NB4 (cell line): ENCODE measurements around the gene RNF150.

Source experiments
- DNase-seq: peaks from one replicate; pipeline ENCODE4 v3.0.0; 2010; ENCODE audit warnings: low read depth
- H3K4me3 ChIP-seq: one replicate; pipeline ENCODE4 v1.5.1; 2011; ENCODE audit warnings: mild to moderate bottlenecking, low read depth, low read length, moderate library complexity
- MYC ChIP-seq: IDR thresholded peaks from 2 replicates; pipeline ENCODE4 v1.6.1; 2011; ENCODE audit warnings: low read depth, low read length
- POLR2A ChIP-seq: IDR thresholded peaks from 2 replicates; pipeline ENCODE4 v1.6.1; 2011; ENCODE audit warnings: mild to moderate bottlenecking; ENCODE audit not compliant: insufficient read length; ENCODE audit errors: extremely low read depth
- TF ChIP-seq, protein P1 (sequence below): IDR thresholded peaks from one replicate; pipeline ENCODE4 v1.5.1; 2012; ENCODE audit warnings: low read depth, low read length
- TF ChIP-seq, protein P2 (sequence below): IDR thresholded peaks from 2 replicates; pipeline ENCODE4 v1.6.1; 2011; ENCODE audit warnings: low read depth, low read length

The RNF150 gene

DNA sequence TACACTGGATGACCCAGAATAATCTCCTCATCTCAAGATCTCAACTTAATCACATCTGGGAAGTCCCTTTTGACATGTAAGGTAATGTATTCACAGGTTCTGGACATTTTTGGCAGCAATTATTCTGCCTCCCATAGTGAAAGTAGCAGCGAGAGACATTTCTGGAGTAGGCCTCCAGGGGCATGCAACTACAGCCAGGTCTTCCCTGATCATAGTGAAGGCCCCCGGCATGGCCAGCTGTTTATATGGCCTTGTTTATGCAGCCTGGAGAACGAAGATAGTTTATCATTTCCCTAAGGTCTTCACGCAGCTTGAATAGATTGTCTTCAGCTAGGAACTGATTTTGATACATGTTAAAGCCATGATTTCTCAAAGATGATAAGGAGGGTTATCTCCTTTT, 139.9 kb downstream of the RNF150 start:
- no peak for DNase-seq
- TF ChIP-seq, protein P1, sequence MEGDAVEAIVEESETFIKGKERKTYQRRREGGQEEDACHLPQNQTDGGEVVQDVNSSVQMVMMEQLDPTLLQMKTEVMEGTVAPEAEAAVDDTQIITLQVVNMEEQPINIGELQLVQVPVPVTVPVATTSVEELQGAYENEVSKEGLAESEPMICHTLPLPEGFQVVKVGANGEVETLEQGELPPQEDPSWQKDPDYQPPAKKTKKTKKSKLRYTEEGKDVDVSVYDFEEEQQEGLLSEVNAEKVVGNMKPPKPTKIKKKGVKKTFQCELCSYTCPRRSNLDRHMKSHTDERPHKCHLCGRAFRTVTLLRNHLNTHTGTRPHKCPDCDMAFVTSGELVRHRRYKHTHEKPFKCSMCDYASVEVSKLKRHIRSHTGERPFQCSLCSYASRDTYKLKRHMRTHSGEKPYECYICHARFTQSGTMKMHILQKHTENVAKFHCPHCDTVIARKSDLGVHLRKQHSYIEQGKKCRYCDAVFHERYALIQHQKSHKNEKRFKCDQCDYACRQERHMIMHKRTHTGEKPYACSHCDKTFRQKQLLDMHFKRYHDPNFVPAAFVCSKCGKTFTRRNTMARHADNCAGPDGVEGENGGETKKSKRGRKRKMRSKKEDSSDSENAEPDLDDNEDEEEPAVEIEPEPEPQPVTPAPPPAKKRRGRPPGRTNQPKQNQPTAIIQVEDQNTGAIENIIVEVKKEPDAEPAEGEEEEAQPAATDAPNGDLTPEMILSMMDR, result no peak
- TF ChIP-seq POLR2A (no peak), MYC (no peak)
- TF ChIP-seq, protein P2, sequence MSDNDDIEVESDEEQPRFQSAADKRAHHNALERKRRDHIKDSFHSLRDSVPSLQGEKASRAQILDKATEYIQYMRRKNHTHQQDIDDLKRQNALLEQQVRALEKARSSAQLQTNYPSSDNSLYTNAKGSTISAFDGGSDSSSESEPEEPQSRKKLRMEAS, result no peak
- H3K4me3 ChIP-seq, result no peak overlapping the region

DNA sequence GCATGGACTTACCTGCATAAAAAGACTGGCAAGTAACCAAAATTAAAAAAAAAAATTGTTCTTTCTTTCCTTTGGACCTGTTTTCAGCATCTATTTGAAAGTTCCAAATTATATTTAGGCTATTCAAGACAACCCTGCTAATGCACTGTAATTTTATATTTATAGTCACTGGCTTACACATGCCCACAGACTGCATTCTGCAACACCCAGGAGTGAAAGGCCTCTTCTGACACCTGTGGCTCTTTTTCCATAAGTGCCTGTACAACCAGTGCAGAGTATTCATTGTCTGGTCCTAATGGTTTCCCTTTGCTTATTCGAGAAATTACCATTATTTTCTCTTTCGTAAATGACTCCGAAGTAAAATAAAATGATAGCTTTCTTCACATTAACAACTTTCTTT, 143.3 kb downstream of the RNF150 start:
- no peak overlapping the region for H3K4me3 ChIP-seq
- no peak for DNase-seq
- TF ChIP-seq MYC (no peak), POLR2A (no peak)
- TF ChIP-seq, protein P2, result no peak
- TF ChIP-seq, protein P1, result no peak

DNA sequence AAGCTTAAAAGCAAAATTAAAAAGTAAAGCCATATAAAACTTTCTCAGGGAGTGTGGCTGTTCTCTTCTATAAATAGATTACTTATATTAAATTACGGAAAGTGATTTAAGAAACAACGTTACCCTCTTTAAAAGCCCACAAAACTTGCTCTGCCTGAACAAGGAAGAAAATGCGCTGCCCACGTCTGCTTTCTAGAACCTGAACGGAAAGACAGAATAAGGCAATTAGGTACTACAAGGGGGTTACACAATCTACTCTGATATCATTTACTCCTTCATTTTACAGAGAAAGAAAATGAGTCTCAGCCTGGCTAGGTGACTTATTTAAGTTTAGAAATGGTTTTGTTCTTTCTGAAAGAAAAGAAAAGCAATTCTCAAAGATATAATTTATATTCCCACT, 147.2 kb downstream of the RNF150 start:
- TF ChIP-seq, protein P2, result no peak
- TF ChIP-seq MYC, result no peak
- no peak for TF ChIP-seq POLR2A
- TF ChIP-seq, protein P1, result no peak
- no peak overlapping the region for H3K4me3 ChIP-seq
- DNase-seq, result no peak

DNA sequence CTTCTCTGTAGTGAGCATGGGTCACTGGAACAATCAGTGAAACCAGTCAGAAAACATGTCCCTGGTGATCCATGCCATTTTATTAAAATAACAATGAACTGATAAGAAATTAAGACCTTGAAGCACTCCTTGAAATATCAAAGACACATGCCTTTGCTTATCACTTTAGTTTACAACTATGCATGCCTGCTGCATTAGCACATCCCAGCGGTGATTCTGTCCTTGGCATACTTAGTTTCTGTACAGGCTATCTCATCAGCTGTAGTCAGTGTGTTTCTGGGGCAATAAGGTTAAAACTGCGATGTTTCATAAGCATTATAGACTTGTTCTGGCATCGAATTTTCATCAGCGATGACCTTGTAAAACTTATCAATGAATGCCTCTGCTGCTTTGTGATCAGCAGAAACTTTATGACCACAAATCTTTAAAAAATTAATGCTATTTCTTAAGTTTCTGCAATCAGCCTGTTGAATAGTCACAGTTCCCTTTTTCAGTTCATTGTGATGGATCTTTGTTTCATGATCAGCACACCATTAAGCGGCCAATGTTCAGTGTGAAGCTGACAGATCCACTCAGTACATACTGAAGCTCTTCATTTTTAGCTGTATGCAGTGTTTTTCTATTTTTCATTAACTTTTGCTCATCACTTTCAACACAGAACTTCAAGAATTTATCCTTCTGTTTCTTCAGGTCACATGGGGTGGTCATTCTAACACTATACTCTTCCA, 150.5 kb downstream of the RNF150 start:
- no peak for DNase-seq
- no peak for TF ChIP-seq MYC
- TF ChIP-seq, protein P2, result no peak
- no peak for TF ChIP-seq POLR2A
- TF ChIP-seq, protein P1, result no peak
- H3K4me3 ChIP-seq, result no peak overlapping the region

DNA sequence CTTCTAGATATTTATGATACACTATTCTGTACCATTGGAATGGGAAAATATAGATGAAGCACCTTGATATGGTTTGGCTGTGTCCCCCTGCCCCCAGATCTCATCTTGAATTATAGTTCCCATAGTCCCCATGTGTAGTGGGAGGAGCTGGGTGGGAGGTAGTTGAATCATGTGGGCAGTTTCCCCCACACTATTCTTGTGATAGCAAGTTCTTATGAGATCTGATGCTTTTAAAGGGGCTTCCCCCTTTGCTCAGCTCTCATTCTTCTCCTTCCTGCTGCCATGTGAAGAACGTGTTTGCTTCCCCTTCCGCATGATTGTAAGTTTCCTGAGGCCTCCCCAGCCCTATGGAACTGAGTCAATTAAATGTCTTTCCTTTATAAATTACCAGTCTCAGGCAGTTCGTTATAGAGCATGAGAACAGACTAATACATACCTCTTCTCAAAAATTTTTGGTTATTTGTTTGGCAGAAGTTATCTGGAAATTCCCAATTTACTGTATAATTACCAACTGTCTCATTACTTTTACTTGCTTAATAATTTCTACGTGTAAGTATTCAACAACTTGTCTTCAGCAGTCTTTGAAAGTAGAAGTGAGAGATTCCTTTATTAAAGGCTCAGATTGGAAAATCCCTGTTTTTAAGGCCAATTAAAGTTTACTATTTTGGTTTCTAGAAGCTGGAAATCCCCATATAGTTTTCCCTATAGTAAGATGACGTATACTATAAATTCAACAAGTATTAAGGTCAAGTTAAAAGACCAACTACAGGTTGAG, 152.7 kb downstream of the RNF150 start:
- TF ChIP-seq MYC (no peak), POLR2A (no peak)
- TF ChIP-seq, protein P1, result no peak
- TF ChIP-seq, protein P2, result no peak
- no peak for DNase-seq
- no peak overlapping the region for H3K4me3 ChIP-seq
